ENCODE results near the gene FARP1. TPM values are rescaled to one million over a fixed set of nuclear protein-coding genes. Genes with fewer than 3 reads are reported as not detected.

The FARP1 gene
- total and polyA plus RNA-seq, 2 of the 13 experiments (the other 11 are each of a cell fraction or from before 2014, with no cell fraction given): 70.6 to 126 TPM

DNA sequence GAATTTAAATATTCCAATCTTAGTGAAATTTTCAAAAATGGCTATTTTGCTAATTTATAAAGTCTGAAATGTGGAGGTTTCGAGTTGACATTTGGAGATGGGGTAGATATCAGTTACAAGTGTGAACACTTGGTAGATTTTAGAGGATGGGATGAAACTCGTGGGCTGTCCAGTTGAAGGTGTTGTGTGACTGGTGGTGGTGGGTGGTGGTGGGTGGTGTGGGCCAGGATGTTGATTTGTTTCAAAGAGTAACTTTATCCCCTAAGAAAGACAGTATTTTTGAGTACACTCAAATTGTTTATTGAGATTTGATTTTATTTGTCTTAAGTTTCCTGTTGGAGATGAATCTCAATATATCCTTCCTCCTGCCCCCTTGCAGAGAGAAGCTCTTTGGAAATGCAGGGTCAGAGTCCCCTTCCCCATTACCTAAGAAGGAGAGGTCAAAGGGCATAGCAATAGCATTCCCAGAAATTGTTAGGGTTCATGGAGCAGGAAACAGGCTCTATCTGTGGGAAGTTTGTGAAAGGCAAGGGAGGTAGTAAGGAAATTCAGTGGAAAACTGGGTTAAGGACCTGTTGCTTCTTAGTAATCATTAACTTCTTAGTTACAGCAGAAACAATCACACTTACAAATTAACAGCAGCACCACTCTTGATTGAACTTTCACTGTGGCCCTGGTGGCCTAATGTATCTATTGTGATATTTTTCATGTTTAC is 167.7 kb downstream of the FARP1 start (continued):
- TF ChIP-seq, protein P1, sequence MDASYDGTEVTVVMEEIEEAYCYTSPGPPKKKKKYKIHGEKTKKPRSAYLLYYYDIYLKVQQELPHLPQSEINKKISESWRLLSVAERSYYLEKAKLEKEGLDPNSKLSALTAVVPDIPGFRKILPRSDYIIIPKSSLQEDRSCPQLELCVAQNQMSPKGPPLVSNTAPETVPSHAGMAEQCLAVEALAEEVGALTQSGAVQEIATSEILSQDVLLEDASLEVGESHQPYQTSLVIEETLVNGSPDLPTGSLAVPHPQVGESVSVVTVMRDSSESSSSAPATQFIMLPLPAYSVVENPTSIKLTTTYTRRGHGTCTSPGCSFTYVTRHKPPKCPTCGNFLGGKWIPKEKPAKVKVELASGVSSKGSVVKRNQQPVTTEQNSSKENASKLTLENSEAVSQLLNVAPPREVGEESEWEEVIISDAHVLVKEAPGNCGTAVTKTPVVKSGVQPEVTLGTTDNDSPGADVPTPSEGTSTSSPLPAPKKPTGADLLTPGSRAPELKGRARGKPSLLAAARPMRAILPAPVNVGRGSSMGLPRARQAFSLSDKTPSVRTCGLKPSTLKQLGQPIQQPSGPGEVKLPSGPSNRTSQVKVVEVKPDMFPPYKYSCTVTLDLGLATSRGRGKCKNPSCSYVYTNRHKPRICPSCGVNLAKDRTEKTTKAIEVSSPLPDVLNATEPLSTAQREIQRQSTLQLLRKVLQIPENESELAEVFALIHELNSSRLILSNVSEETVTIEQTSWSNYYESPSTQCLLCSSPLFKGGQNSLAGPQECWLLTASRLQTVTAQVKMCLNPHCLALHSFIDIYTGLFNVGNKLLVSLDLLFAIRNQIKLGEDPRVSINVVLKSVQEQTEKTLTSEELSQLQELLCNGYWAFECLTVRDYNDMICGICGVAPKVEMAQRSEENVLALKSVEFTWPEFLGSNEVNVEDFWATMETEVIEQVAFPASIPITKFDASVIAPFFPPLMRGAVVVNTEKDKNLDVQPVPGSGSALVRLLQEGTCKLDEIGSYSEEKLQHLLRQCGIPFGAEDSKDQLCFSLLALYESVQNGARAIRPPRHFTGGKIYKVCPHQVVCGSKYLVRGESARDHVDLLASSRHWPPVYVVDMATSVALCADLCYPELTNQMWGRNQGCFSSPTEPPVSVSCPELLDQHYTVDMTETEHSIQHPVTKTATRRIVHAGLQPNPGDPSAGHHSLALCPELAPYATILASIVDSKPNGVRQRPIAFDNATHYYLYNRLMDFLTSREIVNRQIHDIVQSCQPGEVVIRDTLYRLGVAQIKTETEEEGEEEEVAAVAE (CRISPR knock-in tag; IDR thresholded peaks at IDR 0.05; ENCODE audit: borderline replicate concordance): peak; percentile 27; the same call in 1 of the 2 replicates
- TF ChIP-seq RXRA (CRISPR knock-in tag; IDR thresholded peaks at IDR 0.05) (peak; percentile 51; the same call in 1 of the 2 replicates), ONECUT2 (CRISPR knock-in tag; IDR thresholded peaks at IDR 0.05) (no peak), GABPA (IDR thresholded peaks at IDR 0.05; ENCODE audit: low read depth, low read length) (no peak), GABPA (CRISPR knock-in tag; IDR thresholded peaks at IDR 0.05; ENCODE audit: low read depth) (peak; percentile 21; the same call in 1 of the 2 replicates), ZNF205 (CRISPR knock-in tag; IDR thresholded peaks at IDR 0.05) (0 out of 2 replicates have a peak, but pooled peaks have one; percentile 62), LCORL (IDR thresholded peaks at IDR 0.05) (no peak), LCORL (CRISPR knock-in tag; IDR thresholded peaks at IDR 0.05) (peak; percentile 65; the same call in 1 of the 2 replicates), ZNF747 (CRISPR knock-in tag; IDR thresholded peaks at IDR 0.05; ENCODE audit: borderline replicate concordance) (no peak), CREM (IDR thresholded peaks at IDR 0.05) (peak; percentile 72), CREM (CRISPR knock-in tag; IDR thresholded peaks at IDR 0.05) (no peak)
- TF ChIP-seq, protein P2, sequence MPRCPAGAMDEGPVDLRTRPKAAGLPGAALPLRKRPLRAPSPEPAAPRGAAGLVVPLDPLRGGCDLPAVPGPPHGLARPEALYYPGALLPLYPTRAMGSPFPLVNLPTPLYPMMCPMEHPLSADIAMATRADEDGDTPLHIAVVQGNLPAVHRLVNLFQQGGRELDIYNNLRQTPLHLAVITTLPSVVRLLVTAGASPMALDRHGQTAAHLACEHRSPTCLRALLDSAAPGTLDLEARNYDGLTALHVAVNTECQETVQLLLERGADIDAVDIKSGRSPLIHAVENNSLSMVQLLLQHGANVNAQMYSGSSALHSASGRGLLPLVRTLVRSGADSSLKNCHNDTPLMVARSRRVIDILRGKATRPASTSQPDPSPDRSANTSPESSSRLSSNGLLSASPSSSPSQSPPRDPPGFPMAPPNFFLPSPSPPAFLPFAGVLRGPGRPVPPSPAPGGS (CRISPR knock-in tag; IDR thresholded peaks at IDR 0.05): no peak
- TF ChIP-seq, protein P3, sequence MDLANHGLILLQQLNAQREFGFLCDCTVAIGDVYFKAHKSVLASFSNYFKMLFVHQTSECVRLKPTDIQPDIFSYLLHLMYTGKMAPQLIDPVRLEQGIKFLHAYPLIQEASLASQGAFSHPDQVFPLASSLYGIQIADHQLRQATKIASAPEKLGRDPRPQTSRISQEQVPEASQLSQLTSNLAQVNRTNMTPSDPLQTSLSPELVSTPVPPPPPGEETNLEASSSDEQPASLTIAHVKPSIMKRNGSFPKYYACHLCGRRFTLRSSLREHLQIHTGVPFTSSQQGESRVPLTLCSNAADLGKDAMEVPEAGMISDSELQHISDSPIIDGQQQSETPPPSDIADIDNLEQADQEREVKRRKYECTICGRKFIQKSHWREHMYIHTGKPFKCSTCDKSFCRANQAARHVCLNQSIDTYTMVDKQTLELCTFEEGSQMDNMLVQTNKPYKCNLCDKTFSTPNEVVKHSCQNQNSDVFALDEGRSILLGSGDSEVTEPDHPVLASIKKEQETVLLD (CRISPR knock-in tag; IDR thresholded peaks at IDR 0.05; ENCODE audit: low read depth): no peak
- TF ChIP-seq, protein P4, sequence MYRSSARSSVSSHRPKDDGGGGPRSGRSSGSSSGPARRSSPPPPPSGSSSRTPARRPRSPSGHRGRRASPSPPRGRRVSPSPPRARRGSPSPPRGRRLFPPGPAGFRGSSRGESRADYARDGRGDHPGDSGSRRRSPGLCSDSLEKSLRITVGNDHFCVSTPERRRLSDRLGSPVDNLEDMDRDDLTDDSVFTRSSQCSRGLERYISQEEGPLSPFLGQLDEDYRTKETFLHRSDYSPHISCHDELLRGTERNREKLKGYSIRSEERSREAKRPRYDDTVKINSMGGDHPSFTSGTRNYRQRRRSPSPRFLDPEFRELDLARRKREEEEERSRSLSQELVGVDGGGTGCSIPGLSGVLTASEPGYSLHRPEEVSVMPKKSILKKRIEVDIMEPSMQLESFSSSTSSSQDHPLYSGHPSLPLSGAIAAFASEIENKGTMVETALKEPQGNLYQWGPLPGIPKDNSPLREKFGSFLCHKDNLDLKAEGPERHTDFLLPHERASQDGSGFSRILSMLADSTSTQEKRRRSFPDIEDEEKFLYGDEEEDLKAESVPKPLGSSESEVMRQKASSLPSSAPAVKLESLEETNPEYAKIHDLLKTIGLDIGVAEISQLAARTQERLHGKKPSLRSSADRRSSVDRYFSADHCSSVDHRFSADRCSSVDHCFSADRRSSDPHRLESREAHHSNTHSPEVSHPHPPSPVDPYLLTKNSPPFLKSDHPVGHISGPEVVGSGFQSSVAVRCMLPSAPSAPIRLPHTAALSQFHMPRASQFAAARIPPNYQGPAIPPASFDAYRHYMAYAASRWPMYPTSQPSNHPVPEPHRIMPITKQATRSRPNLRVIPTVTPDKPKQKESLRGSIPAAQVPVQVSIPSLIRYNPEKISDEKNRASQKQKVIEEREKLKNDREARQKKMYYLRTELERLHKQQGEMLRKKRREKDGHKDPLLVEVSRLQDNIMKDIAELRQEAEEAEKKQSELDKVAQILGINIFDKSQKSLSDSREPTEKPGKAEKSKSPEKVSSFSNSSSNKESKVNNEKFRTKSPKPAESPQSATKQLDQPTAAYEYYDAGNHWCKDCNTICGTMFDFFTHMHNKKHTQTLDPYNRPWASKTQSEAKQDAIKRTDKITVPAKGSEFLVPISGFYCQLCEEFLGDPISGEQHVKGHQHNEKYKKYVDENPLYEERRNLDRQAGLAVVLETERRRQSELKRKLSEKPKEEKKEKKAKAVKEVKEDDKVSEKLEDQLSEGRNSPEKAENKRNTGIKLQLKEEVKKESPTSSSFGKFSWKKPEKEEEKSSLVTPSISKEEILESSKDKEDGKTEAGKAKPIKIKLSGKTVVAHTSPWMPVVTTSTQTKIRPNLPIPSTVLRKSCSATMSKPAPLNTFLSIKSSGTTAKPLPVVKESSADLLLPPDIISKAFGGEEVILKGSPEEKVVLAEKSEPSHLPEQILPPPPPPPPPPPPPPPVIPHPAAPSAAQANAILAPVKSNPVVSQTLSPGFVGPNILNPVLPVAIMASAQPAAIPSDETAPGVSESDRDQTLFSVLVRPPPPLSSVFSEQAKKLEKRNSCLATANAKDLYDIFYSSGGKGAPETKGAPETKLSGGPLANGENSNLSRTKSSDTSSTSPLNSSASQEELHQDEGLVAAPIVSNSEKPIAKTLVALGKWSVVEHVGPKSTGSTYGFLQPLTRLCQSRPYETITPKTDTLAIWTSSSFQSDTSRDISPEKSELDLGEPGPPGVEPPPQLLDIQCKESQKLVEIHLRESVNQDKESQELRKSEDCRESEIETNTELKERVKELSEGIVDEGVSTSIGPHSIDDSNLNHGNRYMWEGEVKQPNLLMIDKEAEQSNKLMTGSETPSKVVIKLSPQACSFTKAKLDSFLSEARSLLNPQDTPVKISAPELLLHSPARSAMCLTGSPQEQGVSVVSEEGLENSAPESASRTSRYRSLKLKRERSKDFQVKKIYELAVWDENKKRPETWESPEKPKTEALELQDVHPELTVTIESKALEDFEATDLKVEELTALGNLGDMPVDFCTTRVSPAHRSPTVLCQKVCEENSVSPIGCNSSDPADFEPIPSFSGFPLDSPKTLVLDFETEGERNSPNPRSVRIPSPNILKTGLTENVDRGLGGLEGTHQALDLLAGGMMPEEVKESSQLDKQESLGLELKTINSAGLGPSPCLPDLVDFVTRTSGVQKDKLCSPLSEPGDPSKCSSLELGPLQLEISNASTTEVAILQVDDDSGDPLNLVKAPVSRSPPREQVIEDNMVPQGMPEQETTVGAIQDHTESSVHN (CRISPR knock-in tag; IDR thresholded peaks at IDR 0.05): no peak

All from HepG2 (cell line).